Muscle of back (tissue), 11 donors: ENCODE data around the gene BNC2. TPM values are rescaled to one million over a fixed set of nuclear protein-coding genes. Genes with fewer than 3 reads are reported as not detected.
A peak's percentile ranks its signal among the peaks of the same experiment; 100 is the strongest.

Source experiments
- DNase-seq, 3 donors: peaks; one replicate each; pipeline versions ENCODE4 v3.0.0 to v3.0.0-alpha.2; 2013
- polyA plus RNA-seq, 10 donors: library from polyadenylated mRNA; unstranded; fragments of 120-200 nt; gene quantifications; one replicate each; pipeline ENCODE4 v1.2.1, GENCODE V29; 2013; ENCODE audit not compliant: insufficient read length in 10 of 10

Gene BNC2
- polyA plus RNA-seq, 10 donors, result 6.1 to 11.8 (median 7.5) TPM

DNA sequence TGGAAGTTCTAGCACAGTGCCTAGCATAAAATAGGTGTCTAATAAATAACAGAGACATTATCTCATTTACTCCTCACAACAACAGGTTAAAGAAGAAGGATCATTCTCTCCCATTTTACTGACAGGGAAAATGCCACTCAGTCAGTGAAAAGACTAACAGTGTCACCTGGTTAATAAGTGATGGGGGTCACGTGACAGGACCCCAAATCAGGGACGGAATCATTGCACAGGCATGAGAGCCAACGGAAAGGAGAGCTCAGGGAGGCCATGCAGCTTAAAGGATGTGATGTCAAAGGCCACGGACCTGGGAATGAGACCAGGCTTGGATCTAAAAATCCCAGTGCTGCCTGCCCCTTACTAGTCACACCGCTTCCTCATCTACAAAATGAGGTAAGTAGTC lies 101.2 kb downstream of the BNC2 start:
- DNase-seq, result no peak

GRCh38 chr9:16768816-16769215 lies 101.7 kb downstream of the BNC2 start:
- DNase-seq, result no peak

GRCh38 chr9:16767366-16767765 lies 103.1 kb downstream of the BNC2 start:
- DNase-seq, result peak in 1 of 3 donors; percentile 72

DNA sequence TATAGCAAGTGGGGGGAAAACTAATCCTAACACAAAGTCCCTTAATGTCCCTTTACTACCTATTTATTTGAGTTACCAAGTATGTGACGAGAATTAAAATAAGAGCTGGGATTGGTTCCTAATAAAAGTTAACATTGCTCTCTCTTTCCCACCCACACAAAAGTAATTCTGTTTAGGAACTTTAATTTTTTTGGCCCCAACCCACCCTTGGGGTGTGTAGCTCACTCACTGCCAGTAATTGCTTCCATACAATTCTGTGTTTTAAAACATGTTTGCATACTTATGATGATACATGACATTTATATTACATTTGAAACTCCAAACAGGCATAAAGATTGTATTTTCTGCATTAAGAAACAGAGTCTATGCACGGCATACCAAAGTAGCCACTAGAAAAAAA lies 106.5 kb downstream of the BNC2 start:
- peak in 2 of 3 donors; percentile 48 to 68 for DNase-seq

- no peak for DNase-seq
Measured at GRCh38 chr9:16755467-16756160, 114.9 kb downstream of the BNC2 start.

- no peak for DNase-seq
Measured at GRCh38 chr9:16754662-16755061, 115.8 kb downstream of the BNC2 start.

GRCh38 chr9:16753256-16753655 lies 117.2 kb downstream of the BNC2 start:
- DNase-seq, result no peak

- peak in 1 of 3 donors; percentile 33 for DNase-seq
Measured at GRCh38 chr9:16752601-16753000, 117.9 kb downstream of the BNC2 start.

DNA sequence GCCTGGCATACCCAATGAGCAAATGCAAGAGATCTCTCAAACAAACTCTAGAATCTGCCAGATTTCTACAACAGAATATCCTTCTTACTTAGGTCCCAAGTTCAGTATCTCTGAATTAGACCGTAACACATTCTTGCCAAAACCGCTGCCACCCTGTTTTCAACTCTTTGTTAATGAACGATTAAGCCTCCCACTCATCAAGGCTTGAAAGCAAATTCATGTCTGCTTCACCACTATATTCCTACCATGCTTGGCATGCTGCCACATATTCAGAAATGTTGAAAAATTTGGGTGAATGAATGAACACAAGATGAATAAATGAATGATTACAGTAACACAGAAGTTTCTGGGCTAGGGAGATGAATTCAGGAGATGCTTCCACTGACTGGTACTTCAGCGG lies 119.9 kb downstream of the BNC2 start:
- DNase-seq, result no peak

GRCh38 chr9:16745359-16745758 lies 125.1 kb downstream of the BNC2 start:
- no peak for DNase-seq

GRCh38 chr9:16744394-16744793 lies 126.1 kb downstream of the BNC2 start:
- DNase-seq, result peak in 2 of 3 donors; percentile 25 to 62

DNA sequence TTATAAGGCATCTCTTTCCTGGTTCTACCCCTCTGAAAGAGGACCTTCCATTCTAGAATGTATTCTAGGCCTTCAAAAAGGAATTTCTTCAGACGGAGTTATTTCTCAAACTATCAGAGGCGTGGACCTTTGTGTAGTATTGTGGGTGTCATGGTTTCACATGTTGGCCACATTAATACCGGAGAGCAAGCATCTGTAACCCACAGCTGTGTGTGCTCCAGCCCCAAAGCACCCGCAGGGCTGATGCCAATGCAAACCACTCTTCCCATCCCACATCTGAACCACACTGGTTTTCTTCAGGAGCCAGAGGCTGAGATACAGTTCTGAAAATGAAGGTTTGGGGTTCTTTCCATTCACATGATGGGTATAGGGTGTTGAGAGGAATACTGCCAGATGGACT lies 127.1 kb downstream of the BNC2 start:
- DNase-seq, result no peak

- DNase-seq, result no peak
Measured at GRCh38 chr9:16735001-16735400, 135.5 kb downstream of the BNC2 start.

GRCh38 chr9:16732546-16732945 lies 137.9 kb downstream of the BNC2 start:
- DNase-seq, result no peak

DNA sequence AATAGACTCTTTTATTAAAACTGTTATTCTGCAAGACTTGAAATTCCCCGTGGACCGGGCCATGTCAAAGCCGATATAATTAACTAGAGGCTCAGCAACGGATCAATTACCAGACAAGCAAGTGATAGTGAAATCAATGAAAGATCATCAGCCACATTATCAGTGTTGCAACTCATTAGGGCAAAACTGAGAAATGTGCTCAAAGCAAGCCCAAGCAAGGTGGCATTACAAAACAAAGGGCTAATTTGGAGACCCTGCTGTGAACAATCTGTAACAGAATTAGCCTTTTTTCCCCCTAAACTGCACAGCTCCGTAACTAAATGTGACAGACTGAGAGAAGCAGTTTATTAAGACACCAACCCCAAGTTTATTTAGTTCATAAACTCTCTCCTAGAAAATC lies 140.3 kb downstream of the BNC2 start:
- no peak for DNase-seq

DNA sequence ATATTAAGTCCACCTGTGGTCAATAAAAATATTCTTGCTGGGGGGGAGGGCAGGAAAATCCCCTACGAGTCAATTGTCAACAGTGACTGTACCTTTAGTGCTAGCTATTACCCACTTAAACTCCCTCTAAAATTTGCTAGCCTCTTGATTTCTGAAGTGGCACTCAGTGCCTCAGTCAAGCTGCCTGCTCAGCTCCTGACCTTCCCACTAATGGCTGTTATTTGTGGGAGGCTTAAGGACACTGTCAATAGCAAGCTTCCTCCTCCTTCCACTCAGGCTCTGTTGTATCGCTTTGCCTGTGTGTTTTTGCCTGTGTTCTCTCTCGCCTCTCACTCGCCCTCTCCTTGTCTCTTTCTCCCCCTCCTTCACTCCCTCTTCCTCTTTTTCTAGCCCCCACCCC lies 140.8 kb downstream of the BNC2 start:
- DNase-seq, result no peak

GRCh38 chr9:16728137-16728508 lies 142.3 kb downstream of the BNC2 start:
- peak in 1 of 3 donors; percentile 67 for DNase-seq

DNA sequence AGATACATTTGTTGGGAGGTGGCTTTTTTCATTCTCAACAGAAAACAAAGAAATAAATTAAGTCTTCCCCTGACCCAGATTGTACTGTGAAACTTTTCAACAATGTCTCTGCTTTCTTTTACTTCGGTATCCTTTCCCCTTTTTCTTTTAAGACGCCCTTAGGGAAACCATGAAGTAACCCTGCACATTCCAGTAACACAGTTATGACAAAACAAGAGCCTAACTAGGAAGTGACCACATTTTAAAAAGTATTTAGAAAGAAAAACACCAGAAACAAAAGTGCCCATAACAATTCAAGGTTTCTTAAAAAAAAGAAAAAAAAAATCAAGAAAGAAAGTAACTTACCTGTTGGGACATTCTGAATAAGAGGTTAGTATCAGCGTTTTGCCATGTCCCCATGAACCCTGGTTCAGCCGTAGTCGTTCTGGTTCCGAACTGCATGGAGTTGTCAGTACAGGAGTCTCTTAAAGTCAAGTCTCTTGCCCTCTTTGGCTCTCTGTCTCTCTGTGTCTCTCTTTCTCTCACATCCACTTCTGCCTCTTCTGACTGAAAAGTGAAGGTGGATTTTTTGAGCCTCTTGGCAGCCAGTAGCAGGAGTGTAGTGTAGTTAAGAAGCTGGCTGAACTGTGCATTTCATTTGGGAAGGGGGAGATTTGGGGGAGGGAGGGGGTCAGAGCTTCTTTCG lies 142.9 kb downstream of the BNC2 start:
- DNase-seq, result peak in 2 of 3 donors; percentile 37 to 74

DNA sequence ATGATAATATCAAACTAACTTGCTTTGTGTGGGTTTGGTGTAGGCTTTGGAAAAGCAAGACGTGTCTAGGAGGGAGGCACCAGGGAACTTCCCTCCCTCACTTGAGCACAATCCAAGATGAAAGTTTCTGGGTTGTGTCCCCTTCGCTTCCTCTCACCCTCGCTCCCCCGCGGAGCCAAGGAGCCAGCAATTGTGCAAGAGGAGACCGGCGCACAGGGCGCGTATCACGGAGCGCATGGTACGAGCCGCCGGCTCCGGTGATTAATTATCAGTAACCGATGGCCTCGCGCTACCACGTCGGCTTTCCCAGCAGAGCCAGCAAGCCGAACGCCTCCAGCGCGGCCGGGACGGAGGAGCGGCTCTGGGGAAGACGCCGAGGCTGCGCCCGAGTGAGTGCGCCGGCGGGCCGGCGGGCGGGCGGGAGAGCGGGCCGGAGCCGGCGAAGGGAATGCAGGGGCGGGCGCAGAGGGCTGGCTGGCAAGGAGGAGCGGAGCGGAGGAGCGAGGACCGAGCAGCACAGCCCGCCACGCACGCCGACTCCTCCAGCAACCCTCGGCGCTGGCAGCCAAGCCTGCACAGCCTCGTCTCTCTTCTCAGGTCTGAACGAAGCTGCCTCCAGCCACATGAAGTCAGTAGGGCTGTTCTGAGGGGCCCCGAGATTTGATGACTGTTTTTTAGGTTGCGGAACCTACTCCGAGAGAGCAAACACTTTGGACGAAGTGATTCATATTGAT lies 143.6 kb downstream of the BNC2 start:
- DNase-seq, result peak; percentile 77 to 94 (median 84)

DNA sequence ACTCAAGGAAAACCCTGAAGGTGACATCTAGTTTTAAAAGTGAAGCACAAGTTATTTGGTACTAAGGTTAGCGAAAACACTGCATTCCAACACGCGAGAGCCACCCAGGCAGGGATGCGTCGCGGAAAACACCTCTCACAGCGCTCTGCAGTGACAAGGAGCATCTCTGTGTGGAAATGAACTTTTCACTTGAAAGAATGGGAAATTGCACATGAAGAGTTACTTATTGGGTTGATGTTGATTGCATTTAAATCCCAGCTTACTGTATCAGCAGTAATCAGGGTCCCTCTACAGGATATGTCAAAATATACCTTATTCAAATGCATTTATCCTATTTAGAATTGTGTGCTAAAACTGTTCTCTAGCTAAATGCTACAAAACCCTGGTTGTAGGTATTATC lies 144.4 kb downstream of the BNC2 start:
- DNase-seq, result peak; percentile 47 to 81 (median 61)

GRCh38 chr9:16725066-16725465 lies 145.4 kb downstream of the BNC2 start:
- DNase-seq, result no peak

DNA sequence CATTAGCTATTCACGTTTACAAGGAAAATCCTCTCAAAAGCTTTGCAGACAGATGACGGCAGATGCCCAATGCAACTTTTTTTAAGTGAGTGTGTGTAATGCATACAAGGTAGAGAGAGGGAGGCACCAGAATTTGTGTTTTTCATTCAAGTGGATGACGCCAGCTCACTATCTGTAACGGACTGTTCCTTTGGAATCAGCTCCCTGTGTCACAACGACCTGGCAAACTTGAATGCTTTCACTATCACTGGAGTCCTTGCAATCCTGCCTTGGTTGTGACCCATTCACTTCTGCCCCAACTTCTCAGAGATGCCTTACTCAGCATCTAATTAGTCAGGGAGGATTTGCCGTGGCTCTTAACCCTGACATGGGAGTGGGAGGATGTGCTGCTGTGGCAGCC lies 148.5 kb downstream of the BNC2 start:
- no peak for DNase-seq

GRCh38 chr9:16720386-16720785 lies 150.1 kb downstream of the BNC2 start:
- DNase-seq, result no peak
